GM12801 (cell line): ENCODE data around the gene DMWD.

ENCODE experiments used
- TF ChIP-seq, protein P1 (sequence below): IDR thresholded peaks from one replicate; pipeline ENCODE4 v1.5.1; 2011; ENCODE audit warnings: control low read depth; ENCODE audit not compliant: insufficient read length; ENCODE audit errors: extremely low read depth

DMWD gene, protein sequence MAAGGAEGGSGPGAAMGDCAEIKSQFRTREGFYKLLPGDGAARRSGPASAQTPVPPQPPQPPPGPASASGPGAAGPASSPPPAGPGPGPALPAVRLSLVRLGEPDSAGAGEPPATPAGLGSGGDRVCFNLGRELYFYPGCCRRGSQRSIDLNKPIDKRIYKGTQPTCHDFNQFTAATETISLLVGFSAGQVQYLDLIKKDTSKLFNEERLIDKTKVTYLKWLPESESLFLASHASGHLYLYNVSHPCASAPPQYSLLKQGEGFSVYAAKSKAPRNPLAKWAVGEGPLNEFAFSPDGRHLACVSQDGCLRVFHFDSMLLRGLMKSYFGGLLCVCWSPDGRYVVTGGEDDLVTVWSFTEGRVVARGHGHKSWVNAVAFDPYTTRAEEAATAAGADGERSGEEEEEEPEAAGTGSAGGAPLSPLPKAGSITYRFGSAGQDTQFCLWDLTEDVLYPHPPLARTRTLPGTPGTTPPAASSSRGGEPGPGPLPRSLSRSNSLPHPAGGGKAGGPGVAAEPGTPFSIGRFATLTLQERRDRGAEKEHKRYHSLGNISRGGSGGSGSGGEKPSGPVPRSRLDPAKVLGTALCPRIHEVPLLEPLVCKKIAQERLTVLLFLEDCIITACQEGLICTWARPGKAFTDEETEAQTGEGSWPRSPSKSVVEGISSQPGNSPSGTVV

DNA sequence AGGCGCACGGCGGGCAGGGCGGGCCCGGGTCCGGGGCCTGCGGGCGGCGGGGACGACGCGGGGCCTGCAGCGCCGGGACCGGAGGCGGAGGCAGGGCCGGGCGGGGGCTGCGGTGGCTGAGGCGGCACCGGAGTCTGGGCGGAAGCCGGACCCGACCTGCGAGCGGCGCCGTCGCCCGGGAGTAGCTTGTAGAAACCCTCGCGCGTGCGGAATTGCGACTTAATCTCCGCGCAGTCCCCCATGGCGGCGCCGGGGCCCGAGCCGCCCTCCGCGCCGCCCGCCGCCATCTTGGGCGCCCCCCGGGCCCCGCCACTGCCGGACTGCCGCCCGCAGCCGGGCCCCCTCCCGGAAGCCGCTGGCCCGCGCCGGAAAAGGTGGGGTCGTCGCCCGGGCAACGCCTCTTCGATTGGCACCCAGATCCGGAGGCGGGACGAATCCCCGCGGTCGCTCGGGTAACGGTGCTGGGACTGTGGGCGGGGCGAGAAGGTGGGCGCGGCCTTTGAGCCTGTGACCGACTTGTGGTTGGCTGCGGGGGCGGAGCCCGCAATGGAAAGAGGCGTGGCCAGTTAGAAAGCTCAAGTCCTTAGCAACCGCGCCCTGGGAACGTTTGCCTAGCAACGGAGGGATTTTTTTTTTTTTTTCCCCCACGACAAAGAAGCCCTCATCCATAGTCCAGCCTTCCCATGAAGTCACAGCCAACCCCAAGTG is at the start of gene DMWD:
TSS of gene DMWD (minus strand) at position 376 of the 708 bp plus-strand sequence. CDS start at position 287, 89 bp downstream.
- TF ChIP-seq, protein P1, sequence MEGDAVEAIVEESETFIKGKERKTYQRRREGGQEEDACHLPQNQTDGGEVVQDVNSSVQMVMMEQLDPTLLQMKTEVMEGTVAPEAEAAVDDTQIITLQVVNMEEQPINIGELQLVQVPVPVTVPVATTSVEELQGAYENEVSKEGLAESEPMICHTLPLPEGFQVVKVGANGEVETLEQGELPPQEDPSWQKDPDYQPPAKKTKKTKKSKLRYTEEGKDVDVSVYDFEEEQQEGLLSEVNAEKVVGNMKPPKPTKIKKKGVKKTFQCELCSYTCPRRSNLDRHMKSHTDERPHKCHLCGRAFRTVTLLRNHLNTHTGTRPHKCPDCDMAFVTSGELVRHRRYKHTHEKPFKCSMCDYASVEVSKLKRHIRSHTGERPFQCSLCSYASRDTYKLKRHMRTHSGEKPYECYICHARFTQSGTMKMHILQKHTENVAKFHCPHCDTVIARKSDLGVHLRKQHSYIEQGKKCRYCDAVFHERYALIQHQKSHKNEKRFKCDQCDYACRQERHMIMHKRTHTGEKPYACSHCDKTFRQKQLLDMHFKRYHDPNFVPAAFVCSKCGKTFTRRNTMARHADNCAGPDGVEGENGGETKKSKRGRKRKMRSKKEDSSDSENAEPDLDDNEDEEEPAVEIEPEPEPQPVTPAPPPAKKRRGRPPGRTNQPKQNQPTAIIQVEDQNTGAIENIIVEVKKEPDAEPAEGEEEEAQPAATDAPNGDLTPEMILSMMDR: no peak

DNA sequence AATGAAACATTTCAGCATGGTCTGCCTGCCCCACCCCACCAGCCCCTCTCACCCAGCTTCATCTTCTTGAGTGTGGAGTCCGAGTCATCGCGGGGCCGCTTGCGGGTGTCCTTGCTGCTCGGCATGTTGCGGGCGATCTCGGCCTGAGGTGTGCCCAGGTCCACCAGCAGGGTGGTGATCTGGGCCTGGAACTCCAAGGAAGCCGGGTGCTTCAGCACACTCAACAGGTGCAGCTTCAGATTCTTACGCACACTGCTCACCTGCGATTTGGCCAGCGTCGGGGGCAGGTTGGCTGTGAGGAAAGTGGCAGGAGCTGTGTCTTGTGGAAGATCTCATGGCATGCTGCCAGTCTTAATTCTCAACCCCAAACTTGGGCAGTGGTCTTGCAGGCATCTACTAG is 49.6 kb upstream of the DMWD start:
- TF ChIP-seq, protein P1: no peak

DNA sequence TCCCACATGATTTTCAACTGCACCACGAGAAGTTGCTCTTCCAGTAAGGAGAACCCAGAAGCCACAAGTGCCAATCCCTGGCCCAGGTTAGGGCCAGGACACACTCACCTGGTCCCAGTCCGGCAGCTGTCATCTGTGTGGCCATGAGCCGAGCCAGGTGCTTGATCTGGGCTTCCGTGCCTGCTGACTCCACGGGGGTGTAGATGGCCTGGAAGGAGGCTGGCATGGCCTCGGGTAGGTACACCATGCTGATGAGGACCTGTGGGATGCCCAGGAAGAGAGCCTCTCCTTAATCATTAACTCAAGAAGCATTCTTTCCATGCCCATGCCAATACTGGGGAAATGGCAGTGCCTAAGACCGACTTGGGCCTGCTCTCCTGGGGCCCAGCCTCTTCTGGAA is 42.3 kb upstream of the DMWD start:
- TF ChIP-seq, protein P1: no peak

DNA sequence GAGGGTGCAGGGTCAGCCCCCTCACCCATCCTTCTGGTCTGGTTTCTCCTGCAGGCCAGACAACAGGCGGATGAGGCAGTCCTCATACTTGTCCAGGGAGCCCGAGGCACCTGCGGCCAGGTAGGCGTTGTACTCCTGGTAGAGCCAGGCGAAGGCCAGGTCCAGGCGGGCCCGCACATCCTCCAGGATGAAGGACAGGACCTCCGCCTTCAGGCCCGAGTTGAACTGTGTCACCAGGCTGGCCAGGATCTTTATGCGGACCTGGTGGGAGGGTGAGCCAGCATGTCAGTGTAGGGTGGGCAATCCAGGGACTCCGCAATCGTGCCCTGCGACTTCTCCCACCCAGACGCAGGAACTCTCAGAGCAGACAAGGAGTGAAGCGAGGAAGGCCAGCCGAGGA is 36.3 kb upstream of the DMWD start:
- TF ChIP-seq, protein P1: no peak

DNA sequence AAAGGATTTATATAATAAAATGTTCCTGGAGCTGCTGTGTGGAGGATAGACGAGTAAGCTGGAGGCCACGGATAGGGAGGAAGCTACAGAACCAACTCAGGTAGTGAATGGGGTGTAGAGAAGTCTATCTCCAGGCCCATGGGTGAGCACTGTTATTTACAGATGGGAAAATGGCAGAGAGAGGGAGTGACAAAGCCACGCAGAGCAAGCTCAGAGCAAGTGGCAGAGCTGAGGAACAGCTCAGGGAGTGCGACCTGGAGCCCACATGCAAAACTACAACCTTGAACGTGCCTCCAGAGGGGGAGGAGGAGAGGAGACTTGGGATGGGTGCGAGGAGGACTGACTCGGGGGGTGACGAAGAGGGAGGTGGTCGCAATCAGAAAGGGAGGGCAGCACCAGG is 35.9 kb upstream of the DMWD start:
- TF ChIP-seq, protein P1: no peak

DNA sequence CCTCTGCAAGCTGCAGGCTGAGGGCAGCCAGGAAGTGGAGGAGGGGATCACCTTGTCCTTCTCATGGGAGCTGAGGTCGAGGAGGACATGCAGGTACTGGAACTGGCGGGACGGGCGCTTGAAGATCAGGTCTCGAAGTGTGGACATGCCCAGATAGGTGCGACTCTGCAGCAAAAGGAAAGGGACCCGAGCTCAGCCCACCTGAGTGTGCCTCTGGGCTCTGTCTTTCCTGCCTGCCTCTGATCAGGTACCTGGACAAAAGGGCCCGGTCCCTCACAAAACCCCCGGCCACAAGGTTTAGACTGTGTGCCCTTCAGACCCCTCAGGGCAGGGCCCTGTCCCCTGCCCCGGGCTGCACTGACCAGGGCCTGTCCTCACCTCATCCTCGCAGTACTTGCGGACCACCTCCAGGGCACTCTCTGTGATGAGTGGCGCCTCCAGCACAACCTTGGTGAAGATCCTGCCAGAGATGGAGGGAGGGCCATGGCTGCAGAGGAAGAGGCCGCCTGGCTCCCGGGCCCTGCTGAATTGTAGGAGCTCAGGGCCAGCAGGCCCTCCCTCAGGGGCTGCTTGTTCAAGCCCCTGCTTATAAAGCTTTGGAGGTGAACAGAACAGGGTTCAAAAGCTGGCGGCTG is 34.9 kb upstream of the DMWD start:
- TF ChIP-seq, protein P1: no peak

DNA sequence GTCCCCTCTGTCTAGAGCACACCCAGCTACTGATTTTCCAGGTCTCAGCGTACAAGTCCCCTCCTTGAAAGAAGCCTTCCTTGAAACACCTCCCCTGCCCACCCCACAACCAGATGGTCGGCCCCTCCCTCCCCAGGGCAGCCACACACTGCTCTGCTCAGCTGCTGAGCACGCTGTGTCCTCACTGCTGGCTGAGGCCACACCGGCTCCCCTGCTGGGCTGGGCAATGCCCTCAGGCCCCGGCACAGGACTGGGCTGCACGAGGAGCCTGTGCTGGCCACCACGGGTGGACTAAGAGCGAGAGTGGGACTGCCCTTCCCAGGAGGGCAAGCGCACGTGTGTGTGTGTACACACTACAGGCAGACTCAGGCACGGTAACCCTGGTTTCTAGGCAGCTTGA is 34.3 kb upstream of the DMWD start:
- TF ChIP-seq, protein P1: no peak
